Measurements from ENCODE around the gene ATRIP.

ATRIP gene

DNA sequence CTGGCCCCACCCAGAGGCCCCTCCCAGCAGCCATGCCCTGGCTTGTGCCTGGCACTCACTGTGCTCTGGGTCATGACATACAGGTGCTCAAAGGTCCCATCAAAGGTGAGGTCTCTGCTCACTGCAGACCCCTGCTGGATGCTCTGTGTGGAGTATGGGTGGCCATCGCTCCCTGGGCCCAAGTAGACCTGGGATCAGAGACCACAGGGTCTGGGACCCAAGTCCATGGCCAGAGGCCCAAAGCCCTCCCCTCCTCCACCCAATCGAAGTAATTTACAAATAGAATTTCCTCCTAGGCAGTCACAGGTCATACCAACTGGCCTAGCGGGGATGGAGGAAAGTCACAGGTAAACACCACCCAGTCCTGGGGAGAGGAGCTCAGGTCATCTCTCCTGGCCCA, 24.3 kb upstream of the ATRIP start:
- Histone ChIP-seq H3K4me1 (ENCODE audit: control insufficient read depth, insufficient read depth, low read length) (peaks cover 32% of the 10 kb centered on the region), H3K36me3 (ENCODE audit: control insufficient read depth, insufficient read depth, low read length) (peaks cover 5% of the 10 kb centered on the region), H3K4me3 (ENCODE audit: low read length) (no peak overlapping the region), H3K27me3 (ENCODE audit: control insufficient read depth, insufficient read depth, low read length) (no peaks in the 10 kb centered on the region), H3K9ac (ENCODE audit: low read length) (no peak overlapping the region), H3K9me3 (ENCODE audit: control insufficient read depth, low read length) (no peaks in the 10 kb centered on the region)

GRCh38 chr3:48422681-48423080, 23.9 kb upstream of the ATRIP start:
- no peaks in the 10 kb centered on the region for H3K9me3 ChIP-seq (ENCODE audit: control insufficient read depth, low read length)
- no peaks in the 10 kb centered on the region for H3K27me3 ChIP-seq (ENCODE audit: control insufficient read depth, insufficient read depth, low read length)
- no peak overlapping the region for H3K4me3 ChIP-seq (ENCODE audit: low read length)
- no peak overlapping the region for H3K9ac ChIP-seq (ENCODE audit: low read length)
- peaks cover 5% of the 10 kb centered on the region for H3K36me3 ChIP-seq (ENCODE audit: control insufficient read depth, insufficient read depth, low read length)
- H3K4me1 ChIP-seq (ENCODE audit: control insufficient read depth, insufficient read depth, low read length), result peaks cover 36% of the 10 kb centered on the region

DNA sequence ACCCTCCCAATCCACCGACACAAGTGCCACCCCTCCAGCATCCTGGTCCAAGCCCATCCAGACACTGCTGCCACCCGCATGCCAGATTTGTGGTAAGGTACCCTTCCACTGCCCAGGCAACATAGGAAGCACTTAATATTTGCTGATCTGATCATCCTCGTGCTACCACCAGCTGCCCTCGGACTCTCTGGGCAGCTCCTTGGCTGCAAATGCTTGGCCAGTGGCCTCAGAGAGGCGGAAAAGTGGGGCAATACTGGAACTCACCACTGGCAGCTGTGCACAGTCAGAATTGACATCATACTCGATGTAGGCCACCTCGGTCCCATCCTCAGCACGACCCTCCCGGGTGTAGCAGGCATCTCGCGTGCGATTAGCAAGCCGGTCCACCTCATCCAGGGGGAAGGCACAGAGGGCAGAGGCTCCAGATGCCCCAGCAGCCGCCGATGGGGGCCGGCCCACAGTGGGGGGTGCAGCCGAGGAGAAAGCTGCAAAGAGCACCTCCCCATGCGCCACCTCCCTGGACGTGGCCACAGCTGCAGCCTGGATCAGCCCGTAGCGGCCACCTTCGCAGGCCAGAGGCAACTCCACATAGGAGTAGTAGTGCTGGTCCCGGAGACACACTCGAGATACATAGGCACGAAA, 23.2 kb upstream of the ATRIP start:
- no peak overlapping the region for H3K9ac ChIP-seq (ENCODE audit: low read length)
- H3K4me1 ChIP-seq (ENCODE audit: control insufficient read depth, insufficient read depth, low read length), result peaks cover 43% of the 10 kb centered on the region
- no peaks in the 10 kb centered on the region for H3K9me3 ChIP-seq (ENCODE audit: control insufficient read depth, low read length)
- H3K27me3 ChIP-seq (ENCODE audit: control insufficient read depth, insufficient read depth, low read length), result no peaks in the 10 kb centered on the region
- H3K4me3 ChIP-seq (ENCODE audit: low read length), result no peak overlapping the region
- H3K36me3 ChIP-seq (ENCODE audit: control insufficient read depth, insufficient read depth, low read length), result peaks cover 5% of the 10 kb centered on the region

GRCh38 chr3:48423883-48424695, 22.4 kb upstream of the ATRIP start:
- Histone ChIP-seq H3K36me3 (ENCODE audit: control insufficient read depth, insufficient read depth, low read length) (peaks cover 5% of the 10 kb centered on the region), H3K4me3 (ENCODE audit: low read length) (no peak overlapping the region), H3K9me3 (ENCODE audit: control insufficient read depth, low read length) (no peaks in the 10 kb centered on the region), H3K9ac (ENCODE audit: low read length) (no peak overlapping the region), H3K4me1 (ENCODE audit: control insufficient read depth, insufficient read depth, low read length) (peaks cover 44% of the 10 kb centered on the region), H3K27me3 (ENCODE audit: control insufficient read depth, insufficient read depth, low read length) (no peaks in the 10 kb centered on the region)

DNA sequence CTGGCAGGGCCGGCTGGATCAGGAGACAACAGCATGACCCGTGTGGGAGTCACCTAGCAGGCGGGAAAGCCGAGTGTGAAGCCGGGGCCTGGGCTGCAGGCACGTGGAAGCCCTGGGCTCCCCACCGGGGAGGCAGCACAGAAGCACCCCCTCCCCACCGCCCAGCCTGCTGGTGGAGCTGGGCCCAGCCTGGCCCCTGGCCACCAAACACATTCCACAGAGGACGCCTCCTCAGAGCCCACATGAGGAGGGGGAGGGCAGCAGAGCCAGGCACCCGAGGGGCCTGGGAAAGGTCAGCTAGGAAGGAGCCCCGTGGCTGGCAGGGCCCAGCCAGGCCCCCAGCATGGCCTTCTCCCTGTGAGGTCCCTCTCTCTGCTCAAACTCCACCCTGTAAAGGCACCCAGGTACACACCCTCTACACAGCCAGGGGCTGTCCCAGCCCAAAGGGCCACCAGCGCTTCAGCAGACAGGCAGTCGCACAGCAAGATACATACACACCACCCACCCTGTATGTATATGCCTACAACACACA, 21.2 kb upstream of the ATRIP start:
- no peaks in the 10 kb centered on the region for H3K27me3 ChIP-seq (ENCODE audit: control insufficient read depth, insufficient read depth, low read length)
- no peak overlapping the region for H3K4me3 ChIP-seq (ENCODE audit: low read length)
- H3K9ac ChIP-seq (ENCODE audit: low read length), result peak overlapping the region; percentile 47
- no peaks in the 10 kb centered on the region for H3K9me3 ChIP-seq (ENCODE audit: control insufficient read depth, low read length)
- H3K4me1 ChIP-seq (ENCODE audit: control insufficient read depth, insufficient read depth, low read length), result peaks cover 50% of the 10 kb centered on the region
- H3K36me3 ChIP-seq (ENCODE audit: control insufficient read depth, insufficient read depth, low read length), result peaks cover 5% of the 10 kb centered on the region

DNA sequence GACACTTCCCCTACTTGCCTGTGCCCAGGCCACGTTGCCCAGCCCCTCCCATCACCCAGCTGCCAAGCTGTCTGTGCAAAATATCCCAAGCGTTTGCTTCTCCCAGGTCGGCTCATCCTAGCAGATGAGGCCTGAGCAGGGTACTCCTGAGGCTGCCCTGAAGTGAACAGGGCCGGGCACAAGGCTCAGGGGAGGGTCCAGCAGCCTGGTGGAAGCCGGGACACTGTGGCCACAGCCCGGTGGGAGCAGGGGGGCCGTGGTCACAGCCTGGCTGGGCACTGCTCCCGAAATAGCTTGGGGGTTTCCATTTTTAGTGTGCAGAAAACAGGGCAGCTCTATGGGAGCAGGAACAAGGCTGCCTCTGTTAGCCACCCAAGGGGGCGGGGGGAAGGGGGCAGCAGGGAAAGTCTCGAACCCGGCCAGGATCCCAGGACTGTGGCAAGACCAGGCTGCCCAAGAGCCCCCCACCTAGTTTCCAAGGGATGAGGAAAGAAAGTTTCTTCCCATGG, 20.1 kb upstream of the ATRIP start:
- H3K4me3 ChIP-seq (ENCODE audit: low read length), result no peak overlapping the region
- peaks cover 58% of the 10 kb centered on the region for H3K4me1 ChIP-seq (ENCODE audit: control insufficient read depth, insufficient read depth, low read length)
- H3K9me3 ChIP-seq (ENCODE audit: control insufficient read depth, low read length), result no peaks in the 10 kb centered on the region
- peaks cover 5% of the 10 kb centered on the region for H3K36me3 ChIP-seq (ENCODE audit: control insufficient read depth, insufficient read depth, low read length)
- no peaks in the 10 kb centered on the region for H3K27me3 ChIP-seq (ENCODE audit: control insufficient read depth, insufficient read depth, low read length)
- H3K9ac ChIP-seq (ENCODE audit: low read length), result peak overlapping the region; percentile 10

DNA sequence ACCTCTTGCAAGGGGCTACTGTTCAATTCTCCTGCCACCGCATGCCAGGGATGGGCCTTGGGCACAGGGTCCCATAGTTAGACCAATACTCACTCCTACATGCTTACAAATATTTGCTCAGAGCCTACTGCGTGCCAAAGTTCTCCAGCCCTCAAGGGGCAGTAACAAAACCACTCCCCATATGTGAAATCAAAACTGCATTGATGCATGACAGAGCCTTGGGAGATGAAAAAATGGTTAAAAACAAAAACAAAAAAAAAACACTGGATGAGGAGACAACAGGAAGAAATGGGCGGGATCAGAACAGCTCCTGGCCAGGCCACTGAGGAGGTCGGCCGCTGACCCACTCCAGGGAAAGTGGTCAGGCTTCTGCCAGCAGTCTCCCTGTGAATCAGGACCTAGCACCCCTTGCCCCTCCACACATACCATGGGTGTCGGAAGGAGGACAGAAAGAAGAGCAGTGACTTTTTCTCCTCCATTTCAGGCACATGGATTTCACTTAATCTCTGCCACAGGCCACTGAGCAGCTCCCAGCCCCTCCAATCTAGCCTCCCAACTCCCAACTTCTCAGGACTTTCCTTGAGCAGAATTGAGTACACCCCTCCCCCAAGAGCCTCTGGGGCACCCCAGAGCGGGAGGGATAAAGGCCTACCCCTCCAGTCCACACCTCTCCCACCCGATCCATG, 19.4 kb upstream of the ATRIP start:
- Histone ChIP-seq H3K36me3 (ENCODE audit: control insufficient read depth, insufficient read depth, low read length) (peaks cover 5% of the 10 kb centered on the region), H3K9ac (ENCODE audit: low read length) (peak overlapping the region; percentile 77), H3K4me1 (ENCODE audit: control insufficient read depth, insufficient read depth, low read length) (peaks cover 58% of the 10 kb centered on the region)

GRCh38 chr3:48427630-48427962, 18.9 kb upstream of the ATRIP start:
- Histone ChIP-seq H3K4me1 (ENCODE audit: control insufficient read depth, insufficient read depth, low read length) (peaks cover 56% of the 10 kb centered on the region), H3K4me3 (ENCODE audit: low read length) (peak overlapping the region; percentile 11), H3K9ac (ENCODE audit: low read length) (peak overlapping the region; percentile 77), H3K9me3 (ENCODE audit: control insufficient read depth, low read length) (no peaks in the 10 kb centered on the region), H3K27me3 (ENCODE audit: control insufficient read depth, insufficient read depth, low read length) (no peaks in the 10 kb centered on the region), H3K36me3 (ENCODE audit: control insufficient read depth, insufficient read depth, low read length) (peaks cover 1% of the 10 kb centered on the region)

More for the DNA sequence above, 19.4 kb upstream of the ATRIP start:
- H3K27me3 ChIP-seq (ENCODE audit: control insufficient read depth, insufficient read depth, low read length), result no peaks in the 10 kb centered on the region
- peak overlapping the region; percentile 11 for H3K4me3 ChIP-seq (ENCODE audit: low read length)
- no peaks in the 10 kb centered on the region for H3K9me3 ChIP-seq (ENCODE audit: control insufficient read depth, low read length)

DNA sequence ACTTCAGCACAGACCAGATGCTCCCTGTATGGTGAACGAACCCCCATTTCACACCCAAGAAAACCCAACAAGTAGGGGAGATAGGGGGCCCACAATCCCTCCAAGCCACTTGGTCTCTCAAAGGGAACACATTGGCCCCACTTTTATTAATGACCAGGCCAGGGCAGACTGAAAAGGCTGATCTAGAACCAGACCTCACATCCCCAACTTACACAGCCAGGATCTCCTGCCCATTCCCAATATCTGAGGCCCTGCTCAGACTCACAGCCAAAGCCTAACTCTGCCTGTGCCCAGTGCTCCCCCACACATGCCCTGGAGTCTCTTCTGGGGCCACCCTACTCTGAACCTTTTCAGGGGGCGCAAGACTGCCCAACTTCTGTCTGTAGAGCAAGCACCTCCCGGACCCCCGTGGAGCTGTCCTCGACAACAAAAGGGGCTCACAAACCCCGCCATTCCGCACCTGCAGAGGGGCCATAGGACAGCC, 18.4 kb upstream of the ATRIP start:
- Histone ChIP-seq H3K9me3 (ENCODE audit: control insufficient read depth, low read length) (no peaks in the 10 kb centered on the region), H3K4me1 (ENCODE audit: control insufficient read depth, insufficient read depth, low read length) (peaks cover 55% of the 10 kb centered on the region), H3K27me3 (ENCODE audit: control insufficient read depth, insufficient read depth, low read length) (no peaks in the 10 kb centered on the region), H3K4me3 (ENCODE audit: low read length) (peak overlapping the region; percentile 11), H3K9ac (ENCODE audit: low read length) (peak overlapping the region; percentile 77), H3K36me3 (ENCODE audit: control insufficient read depth, insufficient read depth, low read length) (no peaks in the 10 kb centered on the region)

DNA sequence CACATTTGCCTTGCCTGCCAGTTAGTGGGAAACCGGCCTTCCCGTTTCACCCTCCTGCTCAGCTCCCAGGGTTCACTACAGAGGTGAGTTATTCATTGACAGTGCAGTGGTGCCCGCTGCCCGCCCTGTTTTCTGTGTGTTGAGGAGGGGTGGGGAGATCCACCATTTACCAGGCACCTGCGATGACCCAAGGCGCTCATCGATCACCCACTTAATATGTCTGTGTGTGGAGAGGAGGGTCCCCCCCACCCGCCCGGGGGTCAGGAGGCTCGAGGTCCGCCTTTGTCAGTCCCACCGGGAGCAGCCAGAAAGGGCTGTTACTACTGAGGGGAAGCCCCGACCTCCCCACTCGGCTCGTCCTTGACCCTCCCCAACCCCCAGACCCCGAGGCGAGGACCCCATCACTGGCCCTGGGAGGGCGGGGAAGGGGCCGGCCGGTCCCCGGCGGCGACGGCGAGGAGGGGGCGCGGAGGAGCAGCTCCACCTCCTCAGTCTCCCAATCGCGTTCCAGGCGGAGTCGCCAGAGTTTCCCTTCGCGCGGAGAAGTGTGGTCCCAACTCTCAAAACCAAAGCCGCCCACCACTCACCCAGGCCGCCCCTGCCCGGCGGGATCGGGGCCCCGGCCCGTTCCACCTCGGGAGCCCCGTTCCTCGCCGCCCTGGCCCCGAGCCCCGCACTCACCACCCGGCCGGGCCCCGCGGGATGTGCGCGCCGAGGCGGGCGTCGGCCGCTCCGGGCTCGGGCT, 17.8 kb upstream of the ATRIP start:
- H3K27me3 ChIP-seq (ENCODE audit: control insufficient read depth, insufficient read depth, low read length), result no peaks in the 10 kb centered on the region
- peaks cover 60% of the 10 kb centered on the region for H3K4me1 ChIP-seq (ENCODE audit: control insufficient read depth, insufficient read depth, low read length)
- peak overlapping the region; percentile 39 for H3K4me3 ChIP-seq (ENCODE audit: low read length)
- H3K9me3 ChIP-seq (ENCODE audit: control insufficient read depth, low read length), result no peaks in the 10 kb centered on the region
- peak overlapping the region; percentile 77 for H3K9ac ChIP-seq (ENCODE audit: low read length)
- no peaks in the 10 kb centered on the region for H3K36me3 ChIP-seq (ENCODE audit: control insufficient read depth, insufficient read depth, low read length)

- Histone ChIP-seq H3K4me1 (ENCODE audit: control insufficient read depth, insufficient read depth, low read length) (peaks cover 67% of the 10 kb centered on the region), H3K9me3 (ENCODE audit: control insufficient read depth, low read length) (no peaks in the 10 kb centered on the region)
Measured at GRCh38 chr3:48429317-48429959, 17.1 kb upstream of the ATRIP start.

More at GRCh38 chr3:48429317-48429959, 17.1 kb upstream of the ATRIP start:
- Histone ChIP-seq H3K36me3 (ENCODE audit: control insufficient read depth, insufficient read depth, low read length) (no peaks in the 10 kb centered on the region), H3K4me3 (ENCODE audit: low read length) (peak overlapping the region; percentile 40), H3K9ac (ENCODE audit: low read length) (peak overlapping the region; percentile 77), H3K27me3 (ENCODE audit: control insufficient read depth, insufficient read depth, low read length) (no peaks in the 10 kb centered on the region)

Data from mucosa of stomach (tissue), 1 donor.